ENCODE measurements around the gene CHIT1. TPM values are rescaled to one million over a fixed set of nuclear protein-coding genes. Genes with fewer than 3 reads are reported as not detected.

The CHIT1 gene
- total and polyA plus RNA-seq, 4 donors = 0.56 to 16.4 (median 1.7) TPM

- Histone ChIP-seq H3K27ac (ENCODE audit: low read depth in 1 of 2, low read length in 2 of 2) (no peak overlapping the region), H3K4me3 (ENCODE audit: low read length in 2 of 2) (no peak overlapping the region), H3K36me3 (ENCODE audit: control insufficient read depth in 1 of 2, insufficient read depth in 2 of 2, low read length in 1 of 2) (no peaks in the 10 kb centered on the region), H3K4me1 (ENCODE audit: control insufficient read depth in 1 of 2, insufficient read depth in 2 of 2, low read length in 2 of 2) (no peaks in the 10 kb centered on the region), H3K9me3 (ENCODE audit: control insufficient read depth, low read length) (no peaks in the 10 kb centered on the region), H3K27me3 (ENCODE audit: control insufficient read depth in 1 of 2, insufficient read depth in 2 of 2, low read length in 1 of 2) (no peaks in the 10 kb centered on the region)
- DNase-seq = no peak
- WGBS, 2 donors = 95 to 97% methylated on average over 12 of the region's 12 CpGs
- intact Hi-C loops (cut with DNase I) = loop anchor here in 1 of 2 donors (10.0 kb wide), 1 partner anchor 46 kb away; no protein-coding TSS in a partner anchor
- no peak for ATAC-seq (ENCODE audit: low FRiP score)
Observed at GRCh38 chr1:203168256-203168786, 61.2 kb downstream of the CHIT1 start.

- no peak overlapping the region for H3K4me3 ChIP-seq (ENCODE audit: low read length in 2 of 2)
- 90 to 96% methylated on average over 5 of the region's 5 CpGs for WGBS, 2 donors
- no peaks in the 10 kb centered on the region for H3K36me3 ChIP-seq (ENCODE audit: control insufficient read depth in 1 of 2, insufficient read depth in 2 of 2, low read length in 1 of 2)
- H3K4me1 ChIP-seq (ENCODE audit: control insufficient read depth in 1 of 2, insufficient read depth in 2 of 2, low read length in 2 of 2) = no peaks in the 10 kb centered on the region
- DNase-seq (peak in 1 of 2 donors; percentile 51), ATAC-seq (ENCODE audit: low FRiP score) (no peak)
- H3K9me3 ChIP-seq (ENCODE audit: control insufficient read depth, low read length) = no peaks in the 10 kb centered on the region
- no peak overlapping the region for H3K27ac ChIP-seq (ENCODE audit: low read depth in 1 of 2, low read length in 2 of 2)
- intact Hi-C loops (cut with DNase I) = loop anchor here in 1 of 2 donors (10.0 kb wide), 1 partner anchor 47 kb away; no protein-coding TSS in a partner anchor
- no peaks in the 10 kb centered on the region for H3K27me3 ChIP-seq (ENCODE audit: control insufficient read depth in 1 of 2, insufficient read depth in 2 of 2, low read length in 1 of 2)
Observed at GRCh38 chr1:203167913-203168200, 61.6 kb downstream of the CHIT1 start.

DNA sequence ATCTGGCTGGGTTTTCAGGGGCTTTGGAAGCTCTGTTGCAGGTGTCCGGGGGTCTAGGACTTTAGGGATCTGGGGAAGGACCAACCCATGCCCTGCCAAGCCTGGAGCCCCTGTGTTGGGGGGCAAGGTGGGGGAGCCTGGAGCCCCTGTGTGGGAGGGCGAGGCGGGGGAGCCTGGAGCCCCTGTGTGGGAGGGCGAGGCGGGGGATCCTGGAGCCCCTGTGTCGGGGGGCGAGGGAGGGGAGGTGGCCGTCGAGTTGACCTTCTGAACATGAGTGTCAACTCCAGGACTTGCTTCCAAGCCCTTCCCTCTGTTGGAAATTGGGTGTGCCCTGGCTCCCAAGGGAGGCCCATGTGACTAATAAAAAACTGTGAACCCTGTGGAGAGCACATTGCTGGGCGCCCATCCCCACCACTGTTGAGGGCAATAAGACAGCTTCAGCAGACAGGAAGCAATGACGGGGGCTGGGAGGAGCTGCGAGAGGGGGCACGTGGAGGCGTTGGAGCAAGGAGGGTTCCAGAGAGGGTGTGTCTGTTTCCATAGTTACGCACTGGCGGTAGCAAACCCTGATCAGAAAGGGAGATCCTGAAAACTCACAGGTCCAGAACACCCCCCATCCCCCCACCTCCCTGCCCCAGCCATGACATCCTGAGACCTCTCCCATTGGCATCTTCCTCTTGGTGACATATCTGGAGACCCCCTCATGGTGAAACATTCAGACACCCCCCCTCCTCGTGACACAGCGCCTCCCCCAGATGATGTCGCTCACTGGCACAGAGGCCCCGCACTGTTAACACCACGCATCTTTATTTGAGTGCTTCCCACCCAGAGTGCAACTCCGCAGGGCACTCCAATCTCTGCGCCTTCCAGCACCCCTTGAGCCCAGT lies 62.2 kb downstream of the CHIT1 start:
- Histone ChIP-seq H3K9me3 (ENCODE audit: control insufficient read depth, low read length) (no peaks in the 10 kb centered on the region), H3K4me3 (ENCODE audit: low read length in 2 of 2) (no peak overlapping the region), H3K36me3 (ENCODE audit: control insufficient read depth in 1 of 2, insufficient read depth in 2 of 2, low read length in 1 of 2) (no peaks in the 10 kb centered on the region), H3K27me3 (ENCODE audit: control insufficient read depth in 1 of 2, insufficient read depth in 2 of 2, low read length in 1 of 2) (no peaks in the 10 kb centered on the region), H3K27ac (ENCODE audit: low read depth in 1 of 2, low read length in 2 of 2) (no peak overlapping the region), H3K4me1 (ENCODE audit: control insufficient read depth in 1 of 2, insufficient read depth in 2 of 2, low read length in 2 of 2) (no peaks in the 10 kb centered on the region)
- DNase-seq (no peak), ATAC-seq (ENCODE audit: low FRiP score) (no peak)
- intact Hi-C loops (cut with DNase I) = loop anchor here in 1 of 2 donors (10.0 kb wide), 1 partner anchor 48 kb away; no protein-coding TSS in a partner anchor
- WGBS, 2 donors = 84 to 89% methylated on average over 23 of the region's 23 CpGs

DNA sequence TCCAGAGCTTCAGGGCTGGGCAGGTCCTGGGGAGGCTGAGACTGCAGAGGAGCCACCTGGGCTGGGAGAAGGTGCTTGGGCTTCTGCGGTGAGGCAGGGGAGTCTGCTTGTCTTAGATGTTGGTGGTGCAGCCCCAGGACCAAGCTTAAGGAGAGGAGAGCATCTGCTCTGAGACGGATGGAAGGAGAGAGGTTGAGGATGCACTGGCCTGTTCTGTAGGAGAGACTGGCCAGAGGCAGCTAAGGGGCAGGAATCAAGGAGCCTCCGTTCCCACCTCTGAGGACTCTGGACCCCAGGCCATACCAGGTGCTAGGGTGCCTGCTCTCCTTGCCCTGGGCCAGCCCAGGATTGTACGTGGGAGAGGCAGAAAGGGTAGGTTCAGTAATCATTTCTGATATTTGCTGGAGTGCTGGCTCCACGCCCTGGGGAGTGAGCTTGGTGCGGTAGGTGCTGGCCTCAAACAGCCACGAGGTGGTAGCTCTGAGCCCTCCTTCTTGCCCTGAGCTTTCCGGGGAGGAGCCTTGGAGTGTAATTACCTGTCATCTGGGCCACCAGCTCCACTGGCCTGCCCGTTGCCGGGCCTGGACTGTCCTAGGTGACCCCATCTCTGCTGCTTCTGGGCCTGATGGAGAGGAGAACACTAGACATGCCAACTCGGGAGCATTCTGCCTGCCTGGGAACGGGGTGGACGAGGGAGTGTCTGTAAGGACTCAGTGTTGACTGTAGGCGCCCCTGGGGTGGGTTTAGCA lies 63.1 kb downstream of the CHIT1 start:
- intact Hi-C loops (cut with DNase I) = loop anchor here in 1 of 2 donors (10.0 kb wide), 1 partner anchor 48 kb away; no protein-coding TSS in a partner anchor
- 69 to 74% methylated on average over 14 of the region's 14 CpGs for WGBS, 2 donors
- ATAC-seq (ENCODE audit: low FRiP score) = peak; percentile 26
- H3K27me3 ChIP-seq (ENCODE audit: control insufficient read depth in 1 of 2, insufficient read depth in 2 of 2, low read length in 1 of 2) = no peaks in the 10 kb centered on the region
- H3K9me3 ChIP-seq (ENCODE audit: control insufficient read depth, low read length) = no peaks in the 10 kb centered on the region
- no peak overlapping the region for H3K4me3 ChIP-seq (ENCODE audit: low read length in 2 of 2)
- no peak overlapping the region for H3K27ac ChIP-seq (ENCODE audit: low read depth in 1 of 2, low read length in 2 of 2)
- no peaks in the 10 kb centered on the region for H3K36me3 ChIP-seq (ENCODE audit: control insufficient read depth in 1 of 2, insufficient read depth in 2 of 2, low read length in 1 of 2)
- DNase-seq = no peak
- H3K4me1 ChIP-seq (ENCODE audit: control insufficient read depth in 1 of 2, insufficient read depth in 2 of 2, low read length in 2 of 2) = no peaks in the 10 kb centered on the region

Other genes with a start within 250 kb of the CHIT1 start
- gene TMEM183A, start 222.3 kb downstream of the CHIT1 start, total RNA-seq = 10 to 100 TPM; 43.9 to 47.7 TPM
- 10 to 100 TPM; 46.9 to 55.7 TPM for gene TMEM183A, start 222.3 kb downstream of the CHIT1 start, polyA plus RNA-seq
- 10 to 100 TPM; 20.2 to 22.7 TPM for gene PPFIA4, start 203.2 kb downstream of the CHIT1 start, total RNA-seq
- gene PPFIA4, start 203.2 kb downstream of the CHIT1 start, polyA plus RNA-seq = 1 to 10 TPM; 3.3 to 5.9 TPM
- not detected for gene MYOG, start 143.7 kb downstream of the CHIT1 start, total RNA-seq
- gene MYOG, start 143.7 kb downstream of the CHIT1 start, polyA plus RNA-seq = not detected
- gene ADORA1, start 101.9 kb downstream of the CHIT1 start, total RNA-seq = 1 to 10 TPM in 1 of 2 donors, under 1 TPM in 1; 0.71 to 2.5 TPM
- not detected for gene ADORA1, start 101.9 kb downstream of the CHIT1 start, polyA plus RNA-seq
- not detected for gene MYBPH, start 53.8 kb downstream of the CHIT1 start, total RNA-seq
- gene MYBPH, start 53.8 kb downstream of the CHIT1 start, polyA plus RNA-seq = not detected
- 10 to 100 TPM; 17.8 to 34.2 TPM for gene CHI3L1, start 43.0 kb downstream of the CHIT1 start, total RNA-seq
- gene CHI3L1, start 43.0 kb downstream of the CHIT1 start, polyA plus RNA-seq = 1 to 10 TPM in 1 of 2 donors, under 1 TPM in 1; 0.87 to 5.4 TPM
- gene BTG2, start 75.8 kb upstream of the CHIT1 start, total RNA-seq = 100 to 1,000 TPM in 1 of 2 donors, 10 to 100 TPM in 1; 51.6 to 302 TPM
- 100 to 1,000 TPM in 1 of 2 donors, 10 to 100 TPM in 1; 36.2 to 117 TPM for gene BTG2, start 75.8 kb upstream of the CHIT1 start, polyA plus RNA-seq
- gene FMOD, start 121.4 kb upstream of the CHIT1 start, total RNA-seq = 100 to 1,000 TPM; 204 to 353 TPM
- 100 to 1,000 TPM; 159 to 177 TPM for gene FMOD, start 121.4 kb upstream of the CHIT1 start, polyA plus RNA-seq
- 100 to 1,000 TPM; 174 to 217 TPM for gene PRELP, start 246.1 kb upstream of the CHIT1 start, total RNA-seq
- gene PRELP, start 246.1 kb upstream of the CHIT1 start, polyA plus RNA-seq = 100 to 1,000 TPM; 152 to 178 TPM

Data from aorta (tissue), 5 donors.